PC-3 (cell line): ENCODE measurements around the gene RAI1. TPM values are rescaled to one million over a fixed set of nuclear protein-coding genes. Genes with fewer than 3 reads are reported as not detected.

Experiments used
- ATAC-seq: fragments of 200-7000 bp; cut with Tn5 transposase; 2 replicates; pipeline ENCODE4 v1.9.1; 2020; ENCODE audit warnings: mild to moderate bottlenecking, moderate library complexity
- BruUV-seq: library from RNA; stranded (reverse); fragments of 400-500 nt; replicated peaks from 2 replicates; lab custom pipeline; 2021; lab: Mats Ljungman, UMichigan
- CTCF ChIA-PET: fragments of 300-600 bp; sonication (Branson Sonifier 250); formaldehyde crosslinking; loops from one replicate; lab custom pipeline; 2022; ENCODE audit warnings: antibody characterized with exemption; lab: Charles Lee
- POLR2A ChIA-PET: fragments of 300-600 bp; sonication (Branson Sonifier 250); formaldehyde crosslinking; loops from one replicate; lab custom pipeline; 2022; ENCODE audit warnings: antibody characterized with exemption; ENCODE audit not compliant: unreplicated experiment; lab: Charles Lee
- DNase-seq: peaks from one replicate; pipeline ENCODE4 v3.0.0-alpha.2; 2015
- H2AFZ ChIP-seq: fragments of 300-600 bp; sonication (generic); 2 replicates; pipeline ENCODE4 v1.6.0; 2016; ENCODE audit warnings: antibody characterized with exemption, low read length
- H3F3A ChIP-seq: fragments of 300-600 bp; sonication (generic); one replicate; pipeline ENCODE4 v1.6.0; 2017; ENCODE audit warnings: antibody characterized with exemption, low read length, control low read depth, mild to moderate bottlenecking; ENCODE audit not compliant: unreplicated experiment
- H3K27ac ChIP-seq: fragments of 300-600 bp; sonication (generic); 2 replicates; pipeline ENCODE4 v1.5.1; 2016; ENCODE audit warnings: mild to moderate bottlenecking, low read length
- H3K27me3 ChIP-seq: fragments of 300-600 bp; sonication (generic); 2 replicates; pipeline ENCODE4 v1.6.1; 2016; ENCODE audit warnings: low read length, mixed read lengths
- H3K36me3 ChIP-seq: fragments of 300-600 bp; sonication (generic); 2 replicates; pipeline ENCODE4 v1.6.1; 2016; ENCODE audit warnings: low read depth, mixed run types, low read length, mixed read lengths
- H3K4me1 ChIP-seq: fragments of 300-600 bp; sonication (generic); 2 replicates; pipeline ENCODE4 v1.5.1; 2016; ENCODE audit warnings: low read length; ENCODE audit not compliant: insufficient read depth
- H3K4me2 ChIP-seq: fragments of 300-600 bp; sonication (generic); 2 replicates; pipeline ENCODE4 v1.6.0; 2016; ENCODE audit warnings: low read length
- H3K4me3 ChIP-seq: fragments of 300-600 bp; sonication (generic); 2 replicates; pipeline ENCODE4 v1.5.1; 2016; ENCODE audit warnings: mild to moderate bottlenecking, low read length, mixed read lengths
- H3K79me2 ChIP-seq: fragments of 300-600 bp; sonication (generic); 2 replicates; pipeline ENCODE4 v1.6.1; 2017; ENCODE audit warnings: low read length, mixed read lengths
- H3K9ac ChIP-seq: fragments of 300-600 bp; sonication (generic); 2 replicates; pipeline ENCODE4 v1.6.0; 2016; ENCODE audit warnings: mild to moderate bottlenecking, low read length
- H3K9me2 ChIP-seq: fragments of 300-600 bp; sonication (generic); replicated peaks from 2 replicates; pipeline ENCODE4 v1.6.1; 2016; ENCODE audit warnings: mixed run types, low read length, mixed read lengths
- H3K9me3 ChIP-seq: fragments of 300-600 bp; sonication (generic); 2 replicates; pipeline ENCODE4 v1.6.1; 2016; ENCODE audit warnings: low read length, mixed read lengths
- H4K20me1 ChIP-seq: fragments of 300-600 bp; sonication (generic); 2 replicates; pipeline ENCODE4 v1.6.1; 2016; ENCODE audit warnings: low read length, mixed read lengths
- CTCF ChIP-seq: fragments of 300-600 bp; sonication (generic); conservative IDR thresholded peaks from 2 replicates; pipeline ENCODE4 v1.5.1; 2017; ENCODE audit warnings: antibody characterized with exemption, low read depth, mild to moderate bottlenecking, low read length
- EZH2 ChIP-seq: fragments of 300-600 bp; sonication (generic); IDR thresholded peaks from one replicate; pipeline ENCODE4 v1.6.1; 2017; ENCODE audit warnings: antibody characterized with exemption, mild to moderate bottlenecking, low read length; ENCODE audit not compliant: unreplicated experiment
- EZH2phosphoT487 ChIP-seq: fragments of 300-600 bp; sonication (generic); IDR thresholded peaks from 2 replicates; pipeline ENCODE4 v1.6.1; 2018; ENCODE audit warnings: mild to moderate bottlenecking, antibody characterized with exemption, low read length, borderline replicate concordance
- intact Hi-C: fragments of 100-400 bp; cut with micrococcal nuclease; formaldehyde crosslinking; loops from 2 replicates; pipeline ENCODE4 v1.9.0; 2023
- total RNA-seq: library from RNA; depleted of rRNA; stranded (reverse); fragments of >200 nt; gene quantifications from 2 replicates; pipeline ENCODE4 v1.2.3, GENCODE V29; 2014

RAI1 gene
- total RNA-seq, 1 experiment from 2014 or later = 33.0 TPM

GRCh38 chr17:17823433-17824118 is 142.3 kb downstream of the RAI1 start:
- peak; percentile 78 for ATAC-seq
- H3K4me1 ChIP-seq = peaks cover 79% of the 10 kb centered on the region
- 0 out of 2 replicates have a peak overlapping the region, but pooled peaks have one; percentile 32 for H2AFZ ChIP-seq
- no peak for TF ChIP-seq EZH2phosphoT487
- no peak for TF ChIP-seq EZH2
- TF ChIP-seq CTCF = no peak
- ChIA-PET POLR2A (no interaction called here), CTCF (interaction anchor here (0.6 kb wide), 1 partner anchor 135 kb away, joined by 3 read pairs; no protein-coding TSS in a partner anchor)
- no peaks in the 10 kb centered on the region for H3K9me3 ChIP-seq
- no peaks in the 10 kb centered on the region for H3F3A ChIP-seq
- H3K4me3 ChIP-seq = peak overlapping the region; percentile 63
- no peaks in the 10 kb centered on the region for H3K9me2 ChIP-seq
- H3K9ac ChIP-seq = peak overlapping the region; percentile 67
- H3K27ac ChIP-seq = peak overlapping the region; percentile 85
- peaks cover 84% of the 10 kb centered on the region for H3K79me2 ChIP-seq
- H3K4me2 ChIP-seq = peak overlapping the region; percentile 89
- H3K36me3 ChIP-seq = peaks cover 15% of the 10 kb centered on the region
- DNase-seq = peak; percentile 96
- peaks cover 34% of the 10 kb centered on the region; the same call in 1 of the 2 replicates for H4K20me1 ChIP-seq
- no TSS peak for BruUV-seq
- intact Hi-C loops = no loop called here
- no peaks in the 10 kb centered on the region for H3K27me3 ChIP-seq

GRCh38 chr17:17824119-17824782 is 143.0 kb downstream of the RAI1 start:
- TSS peak; percentile 99 for BruUV-seq

More at GRCh38 chr17:17824119-17824782, 143.0 kb downstream of the RAI1 start:
- H3K9ac ChIP-seq = peak overlapping the region; percentile 67
- peak overlapping the region; percentile 66 for H3K4me2 ChIP-seq
- 0 out of 2 replicates have a peak overlapping the region, but pooled peaks have one; percentile 32 for H2AFZ ChIP-seq
- H3K9me2 ChIP-seq = no peaks in the 10 kb centered on the region
- DNase-seq (no peak), ATAC-seq (0 out of 2 replicates have a peak, but pooled peaks have one; percentile 4)
- H3K27me3 ChIP-seq = no peaks in the 10 kb centered on the region
- ChIA-PET CTCF (no interaction called here), POLR2A (no interaction called here)
- TF ChIP-seq EZH2 (no peak), EZH2phosphoT487 (no peak), CTCF (no peak)
- peaks cover 72% of the 10 kb centered on the region for H3K4me1 ChIP-seq
- H3K9me3 ChIP-seq = no peaks in the 10 kb centered on the region
- H4K20me1 ChIP-seq = peaks cover 32% of the 10 kb centered on the region; the same call in 1 of the 2 replicates
- peak overlapping the region; percentile 39; the same call in 1 of the 2 replicates for H3K4me3 ChIP-seq
- peak overlapping the region; percentile 85 for H3K27ac ChIP-seq
- peaks cover 89% of the 10 kb centered on the region for H3K79me2 ChIP-seq
- H3F3A ChIP-seq = no peaks in the 10 kb centered on the region
- intact Hi-C loops = no loop called here
- peaks cover 8% of the 10 kb centered on the region for H3K36me3 ChIP-seq
